Medulla oblongata (tissue), 1 donor: Measurements from ENCODE around the gene SPATA25.
"Not testable (repeated sequence)": the region's sequence is repeated elsewhere in the genome, so short reads cannot be mapped to it uniquely, and the experiment has no call there.

ENCODE experiments used
- DNase-seq: peaks from one replicate; pipeline ENCODE4 v3.0.0-alpha.2; 2015; ENCODE audit errors: extremely low spot score

Gene SPATA25

GRCh38 chr20:45887346-45887715 lies at the start of gene SPATA25:
Gene SPATA25, minus strand, starts transcription at chr20:45887622. Its CDS starts 32 bp downstream, at chr20:45887590.
- DNase-seq: no peak

- DNase-seq: peak; percentile 36
Observed at GRCh38 chr20:45935416-45936046, 48.1 kb upstream of the SPATA25 start.

- DNase-seq: peak; percentile 99
Observed at GRCh38 chr20:45934586-45935415, 47.4 kb upstream of the SPATA25 start, which contains the start of gene PCIF1. Gene PCIF1, plus strand, starts transcription at chr20:45934683. Its CDS starts 4,317 bp downstream, at chr20:45939000.

- peak; percentile 65 for DNase-seq
Observed at GRCh38 chr20:45934046-45934585, 46.7 kb upstream of the SPATA25 start.

- peak; percentile 66 for DNase-seq
Observed at GRCh38 chr20:45933266-45934045, 46.0 kb upstream of the SPATA25 start.

GRCh38 chr20:45931680-45932079 lies 44.3 kb upstream of the SPATA25 start:
- not testable (repeated sequence) for DNase-seq

- no peak for DNase-seq
Observed at GRCh38 chr20:45927071-45927878, 39.9 kb upstream of the SPATA25 start.

- no peak for DNase-seq
Observed at GRCh38 chr20:45926731-45927070, 39.3 kb upstream of the SPATA25 start.

- DNase-seq: no peak
Observed at GRCh38 chr20:45925821-45926506, 38.5 kb upstream of the SPATA25 start.

- peak; percentile 80 for DNase-seq
Observed at GRCh38 chr20:45924391-45925261, 37.2 kb upstream of the SPATA25 start.

GRCh38 chr20:45921337-45922189 lies 34.1 kb upstream of the SPATA25 start:
- no peak for DNase-seq

- DNase-seq: no peak
Observed at GRCh38 chr20:45920462-45921336, 33.3 kb upstream of the SPATA25 start.

- DNase-seq: no peak
Observed at GRCh38 chr20:45919542-45920399, 32.3 kb upstream of the SPATA25 start.

- no peak for DNase-seq
Observed at GRCh38 chr20:45918779-45919537, 31.5 kb upstream of the SPATA25 start.

GRCh38 chr20:45918182-45918737 lies 30.8 kb upstream of the SPATA25 start:
- DNase-seq: no peak

- DNase-seq: no peak
Observed at GRCh38 chr20:45917790-45918141, 30.3 kb upstream of the SPATA25 start.
